ENCODE data around the gene GPC5. TPM values are rescaled to one million over a fixed set of nuclear protein-coding genes. Genes with fewer than 3 reads are reported as not detected.

Gene GPC5
- polyA plus RNA-seq, 3 donors from 2014 or later = 0.58 TPM; not detected in 2

GRCh38 chr13:91699863-91700262, 301.4 kb downstream of the GPC5 start:
- DNase-seq = no peak
- no peak overlapping the region for H3K27ac Mint-ChIP-seq
- H3K4me1 Mint-ChIP-seq = no peaks in the 10 kb centered on the region
- peaks cover 3 to 16% (median 9%) of the 10 kb centered on the region in 6 donors for H3K9me3 Mint-ChIP-seq
- H3K4me3 Mint-ChIP-seq = no peak overlapping the region
- no peaks in the 10 kb centered on the region for H3K36me3 Mint-ChIP-seq
- peaks cover 0 to 4% (median 0%) of the 10 kb centered on the region in 3 donors for H3K27me3 Mint-ChIP-seq (ENCODE audit: low read depth in 3 of 3)

DNA sequence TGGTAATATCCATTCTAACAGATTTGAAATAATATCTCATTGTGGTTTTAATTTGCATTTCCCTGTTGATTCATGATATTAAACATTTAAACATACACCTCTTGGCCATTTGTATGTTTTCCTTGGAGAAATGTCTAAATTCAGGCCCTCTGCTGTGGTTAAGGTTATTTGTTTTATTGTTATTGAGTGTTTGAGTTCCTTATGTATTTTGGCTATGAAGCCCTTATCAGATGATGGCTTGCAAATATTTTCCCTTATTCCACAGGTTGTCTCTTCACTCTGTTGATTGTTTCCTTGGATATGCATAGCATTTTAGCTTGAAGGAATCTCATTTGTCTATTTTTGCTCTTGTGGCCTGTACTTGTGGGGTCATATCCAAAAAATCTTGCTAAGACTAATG, 303.6 kb downstream of the GPC5 start:
- DNase-seq = no peak
- H3K27me3 Mint-ChIP-seq (ENCODE audit: low read depth in 3 of 3) = peaks cover 0 to 4% (median 0%) of the 10 kb centered on the region in 3 donors
- no peak overlapping the region for H3K27ac Mint-ChIP-seq
- H3K9me3 Mint-ChIP-seq = peaks cover 5 to 16% (median 10%) of the 10 kb centered on the region in 6 donors
- H3K4me3 Mint-ChIP-seq = no peak overlapping the region
- no peaks in the 10 kb centered on the region for H3K36me3 Mint-ChIP-seq
- no peaks in the 10 kb centered on the region for H3K4me1 Mint-ChIP-seq

GRCh38 chr13:91702411-91702810, 304.0 kb downstream of the GPC5 start:
- no peak overlapping the region for H3K4me3 Mint-ChIP-seq
- H3K9me3 Mint-ChIP-seq = peaks cover 5 to 16% (median 10%) of the 10 kb centered on the region in 6 donors
- no peaks in the 10 kb centered on the region for H3K4me1 Mint-ChIP-seq
- no peaks in the 10 kb centered on the region for H3K36me3 Mint-ChIP-seq
- DNase-seq = no peak
- H3K27me3 Mint-ChIP-seq (ENCODE audit: low read depth in 3 of 3) = peaks cover 0 to 4% (median 0%) of the 10 kb centered on the region in 3 donors
- no peak overlapping the region for H3K27ac Mint-ChIP-seq

GRCh38 chr13:91704398-91704797, 306.0 kb downstream of the GPC5 start:
- no peaks in the 10 kb centered on the region for H3K36me3 Mint-ChIP-seq
- peaks cover 5 to 23% (median 9%) of the 10 kb centered on the region in 6 donors for H3K9me3 Mint-ChIP-seq
- peaks cover 0 to 4% (median 0%) of the 10 kb centered on the region in 3 donors for H3K27me3 Mint-ChIP-seq (ENCODE audit: low read depth in 3 of 3)
- no peak overlapping the region for H3K4me3 Mint-ChIP-seq
- DNase-seq = no peak
- no peak overlapping the region for H3K27ac Mint-ChIP-seq
- H3K4me1 Mint-ChIP-seq = no peaks in the 10 kb centered on the region

DNA sequence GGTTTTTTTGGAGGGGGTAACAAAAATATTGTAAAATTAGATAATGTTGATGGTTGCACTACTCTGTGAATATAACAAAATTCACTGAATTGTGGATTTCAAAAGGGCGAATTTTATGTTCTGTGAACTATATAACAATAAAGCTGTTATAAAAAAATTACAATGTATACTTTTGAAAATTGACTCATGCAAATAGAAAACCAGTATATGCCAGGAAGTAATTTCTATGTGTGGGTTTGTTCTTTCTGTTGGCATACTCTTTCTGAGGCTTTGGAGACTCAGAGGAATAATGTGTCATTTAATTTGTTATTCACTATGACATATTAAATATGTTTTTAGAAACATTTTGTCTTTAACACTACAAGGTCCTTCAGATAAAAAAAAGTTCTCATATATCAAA, 310.1 kb downstream of the GPC5 start:
- Mint-ChIP-seq H3K4me3 (no peak overlapping the region), H3K27me3 (ENCODE audit: low read depth in 3 of 3) (peaks cover 0 to 1% (median 0%) of the 10 kb centered on the region in 3 donors), H3K36me3 (no peaks in the 10 kb centered on the region), H3K27ac (no peak overlapping the region), H3K9me3 (peaks cover 3 to 17% (median 6%) of the 10 kb centered on the region in 6 donors), H3K4me1 (no peaks in the 10 kb centered on the region)
- no peak for DNase-seq

DNA sequence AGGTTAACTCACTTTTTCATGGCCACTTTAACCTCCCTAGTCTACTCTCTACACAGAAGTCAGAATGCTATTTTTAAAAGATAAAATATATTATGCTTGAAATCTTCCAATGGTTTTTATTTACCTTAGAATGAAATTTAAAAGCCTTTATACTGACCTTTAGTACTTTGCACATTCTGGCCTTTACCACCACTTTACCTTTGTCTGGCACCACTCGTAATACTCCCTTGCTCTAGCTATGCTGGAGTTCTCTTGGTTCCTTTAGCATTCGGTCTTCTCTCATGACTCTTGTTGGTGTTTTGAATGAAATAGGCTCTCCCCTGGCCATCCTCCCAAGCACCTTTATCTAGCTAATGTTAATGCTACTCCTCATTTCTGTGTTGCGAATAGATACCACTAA, 310.8 kb downstream of the GPC5 start:
- no peaks in the 10 kb centered on the region for H3K36me3 Mint-ChIP-seq
- no peak for DNase-seq
- H3K27me3 Mint-ChIP-seq (ENCODE audit: low read depth in 3 of 3) = peaks cover 0 to under 1% (median 0%) of the 10 kb centered on the region in 3 donors
- no peaks in the 10 kb centered on the region for H3K4me1 Mint-ChIP-seq
- peaks cover 1 to 11% (median 3%) of the 10 kb centered on the region in 6 donors for H3K9me3 Mint-ChIP-seq
- no peak overlapping the region for H3K4me3 Mint-ChIP-seq
- H3K27ac Mint-ChIP-seq = no peak overlapping the region

GRCh38 chr13:91710733-91711132, 312.3 kb downstream of the GPC5 start:
- no peaks in the 10 kb centered on the region for H3K4me1 Mint-ChIP-seq
- no peak overlapping the region for H3K4me3 Mint-ChIP-seq
- no peaks in the 10 kb centered on the region for H3K36me3 Mint-ChIP-seq
- no peaks in the 10 kb centered on the region for H3K27me3 Mint-ChIP-seq (ENCODE audit: low read depth in 3 of 3)
- no peak overlapping the region for H3K27ac Mint-ChIP-seq
- no peak for DNase-seq
- peaks cover 0 to 14% (median 4%) of the 10 kb centered on the region in 6 donors for H3K9me3 Mint-ChIP-seq

DNA sequence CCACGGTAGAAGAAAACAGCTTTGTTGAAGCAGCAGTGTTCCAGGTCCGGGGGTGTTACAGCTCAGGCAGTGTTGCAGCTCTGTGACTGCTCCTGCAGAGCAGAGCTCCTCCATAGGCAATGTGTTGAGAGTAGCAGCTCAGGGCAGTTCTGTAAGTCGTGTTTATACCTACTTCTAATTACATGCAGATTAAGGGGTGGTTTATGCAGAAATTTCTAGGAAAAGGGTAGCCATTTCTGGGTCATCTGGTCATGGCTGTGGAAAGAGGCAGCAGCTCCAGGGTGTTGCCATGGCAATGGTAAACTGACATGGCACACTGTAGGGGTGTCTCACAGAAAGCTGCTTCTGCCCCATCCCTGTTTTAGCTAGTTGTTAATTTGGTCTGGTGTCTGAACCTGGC, 316.4 kb downstream of the GPC5 start:
- Mint-ChIP-seq H3K9me3 (peaks cover 0 to 6% (median 3%) of the 10 kb centered on the region in 6 donors), H3K27ac (no peak overlapping the region), H3K4me3 (no peak overlapping the region), H3K36me3 (no peaks in the 10 kb centered on the region), H3K27me3 (ENCODE audit: low read depth in 3 of 3) (no peaks in the 10 kb centered on the region), H3K4me1 (no peaks in the 10 kb centered on the region)
- no peak for DNase-seq

- H3K4me1 Mint-ChIP-seq = no peaks in the 10 kb centered on the region
- DNase-seq = no peak
- no peaks in the 10 kb centered on the region for H3K36me3 Mint-ChIP-seq
- peaks cover 0 to 6% (median 2%) of the 10 kb centered on the region in 6 donors for H3K9me3 Mint-ChIP-seq
- no peaks in the 10 kb centered on the region for H3K27me3 Mint-ChIP-seq (ENCODE audit: low read depth in 3 of 3)
- H3K4me3 Mint-ChIP-seq = no peak overlapping the region
- H3K27ac Mint-ChIP-seq = no peak overlapping the region
Observed at GRCh38 chr13:91716436-91717065, 318.1 kb downstream of the GPC5 start.

DNA sequence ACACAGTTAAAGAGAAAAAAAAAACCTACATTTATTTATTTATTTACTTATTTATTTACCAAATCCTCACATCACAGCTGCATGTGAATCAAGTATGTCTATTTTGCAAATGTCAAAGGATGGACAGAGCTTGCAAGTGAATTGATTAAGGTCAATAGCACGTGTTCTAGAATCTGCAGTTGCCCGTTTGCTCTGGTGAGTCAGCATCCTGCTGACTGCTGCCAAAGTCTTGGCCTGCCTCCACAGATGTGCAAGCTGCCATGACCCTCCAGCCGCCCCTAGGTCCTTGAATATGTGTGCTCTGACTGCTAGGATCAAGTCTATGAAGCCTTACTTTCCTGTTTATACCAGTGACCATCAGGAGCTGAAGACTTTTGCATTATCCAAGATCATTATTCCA, 320.6 kb downstream of the GPC5 start:
- Mint-ChIP-seq H3K27me3 (ENCODE audit: low read depth in 3 of 3) (no peaks in the 10 kb centered on the region), H3K4me3 (no peak overlapping the region), H3K36me3 (no peaks in the 10 kb centered on the region), H3K9me3 (peaks cover 0 to 6% (median 2%) of the 10 kb centered on the region in 6 donors), H3K27ac (no peak overlapping the region), H3K4me1 (no peaks in the 10 kb centered on the region)
- DNase-seq = no peak

DNA sequence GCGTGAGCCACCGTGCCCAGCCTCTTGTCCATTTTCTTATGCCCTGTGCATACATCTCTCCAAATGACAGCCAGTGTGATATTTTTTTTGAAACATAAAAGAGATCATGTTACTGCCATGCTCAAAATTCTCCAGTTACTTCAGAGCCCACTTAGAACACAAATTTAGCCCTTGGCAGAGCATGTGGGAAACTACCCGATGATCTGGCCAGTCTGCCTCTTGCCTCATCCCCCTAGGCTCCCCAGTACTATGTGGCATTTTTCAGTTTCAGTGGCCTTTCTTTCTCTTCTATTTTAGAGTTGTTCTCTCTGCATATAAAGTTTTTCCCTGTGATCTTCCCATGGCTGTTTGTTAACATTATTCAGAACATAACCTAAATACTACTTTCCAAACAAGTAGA, 323.0 kb downstream of the GPC5 start:
- H3K27ac Mint-ChIP-seq = no peak overlapping the region
- no peaks in the 10 kb centered on the region for H3K4me1 Mint-ChIP-seq

DNA sequence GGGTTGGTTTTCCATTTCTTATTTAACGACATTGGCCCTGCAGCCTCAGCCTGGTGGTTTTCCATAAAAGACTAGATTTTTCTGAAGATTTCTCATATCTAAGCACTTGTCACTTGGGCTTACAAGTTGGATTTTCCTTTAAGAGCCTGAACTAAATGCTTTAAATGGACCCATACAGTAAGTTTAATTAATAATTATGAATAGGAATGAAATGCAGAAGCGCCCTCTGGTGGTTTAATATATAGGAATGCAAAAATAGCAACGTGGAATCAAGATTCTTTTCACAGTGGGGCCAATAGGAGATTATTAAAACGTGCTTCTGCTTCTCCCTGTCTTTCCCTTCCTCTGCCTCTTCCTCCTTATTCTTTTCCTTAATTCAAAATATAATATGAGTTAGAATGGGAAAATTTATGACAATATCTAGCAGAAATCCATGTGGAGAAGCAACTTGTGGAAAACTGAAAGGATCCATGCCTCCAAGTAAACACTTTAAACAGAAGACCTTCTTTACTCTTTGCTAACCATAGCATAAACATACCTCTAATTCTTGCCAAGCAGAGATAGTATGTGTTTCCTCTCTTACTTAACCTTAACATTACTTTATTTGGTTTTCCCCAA, 324.0 kb downstream of the GPC5 start:
- DNase-seq = peak in 2 of 3 donors; percentile 0 to 2
- Mint-ChIP-seq H3K4me3 (no peak overlapping the region), H3K27me3 (ENCODE audit: low read depth in 3 of 3) (no peaks in the 10 kb centered on the region), H3K4me1 (no peaks in the 10 kb centered on the region), H3K36me3 (no peaks in the 10 kb centered on the region), H3K9me3 (peaks cover 0 to 3% (median 0%) of the 10 kb centered on the region in 6 donors), H3K27ac (no peak overlapping the region)

More for the DNA sequence above, 323.0 kb downstream of the GPC5 start:
- H3K27me3 Mint-ChIP-seq (ENCODE audit: low read depth in 3 of 3) = no peaks in the 10 kb centered on the region
- DNase-seq = no peak
- no peak overlapping the region for H3K4me3 Mint-ChIP-seq
- peaks cover 0 to 5% (median 0%) of the 10 kb centered on the region in 6 donors for H3K9me3 Mint-ChIP-seq
- H3K36me3 Mint-ChIP-seq = no peaks in the 10 kb centered on the region

DNA sequence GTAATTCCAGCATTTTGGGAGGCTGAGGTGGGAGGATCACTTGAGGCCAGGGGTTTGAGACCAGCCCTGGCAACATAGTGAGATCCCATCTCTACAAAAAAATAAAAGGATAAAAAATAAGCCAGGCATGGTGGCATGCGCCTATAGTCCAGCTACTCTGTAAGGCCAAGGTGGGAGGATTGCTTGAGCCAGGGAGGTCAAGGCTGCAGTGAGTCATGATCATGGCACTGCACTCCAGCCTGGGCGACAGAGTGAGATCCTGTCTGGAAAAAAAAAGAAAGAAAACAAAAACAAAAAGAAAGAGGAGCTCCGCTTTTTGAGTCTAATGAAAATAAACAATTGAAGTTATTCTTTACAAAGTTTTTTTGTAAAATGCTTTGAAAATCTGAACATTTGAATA, 326.2 kb downstream of the GPC5 start:
- Mint-ChIP-seq H3K4me1 (no peaks in the 10 kb centered on the region), H3K36me3 (no peaks in the 10 kb centered on the region), H3K27ac (no peak overlapping the region)

DNA sequence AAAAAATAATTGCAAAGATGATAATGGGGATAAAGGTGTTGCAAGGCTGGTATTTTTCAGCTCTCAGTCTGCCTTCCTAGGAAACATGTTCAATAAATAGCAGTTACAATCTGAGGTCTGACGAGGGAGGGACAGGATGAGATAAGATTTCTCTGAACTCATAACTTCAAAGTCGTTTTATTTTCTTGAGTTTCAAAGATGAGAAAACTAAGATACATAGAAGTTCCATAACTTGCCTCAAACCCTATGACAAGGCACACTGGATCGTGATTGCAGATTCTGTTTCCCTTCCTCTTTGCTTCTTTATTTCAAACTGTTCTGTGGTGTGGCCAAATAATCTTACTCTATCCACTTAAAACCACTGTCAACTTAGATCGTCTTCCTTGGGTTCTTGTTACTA, 327.2 kb downstream of the GPC5 start:
- H3K9me3 Mint-ChIP-seq = peaks cover 0 to 4% (median 0%) of the 10 kb centered on the region in 6 donors
- H3K4me1 Mint-ChIP-seq = no peaks in the 10 kb centered on the region
- no peak overlapping the region for H3K27ac Mint-ChIP-seq
- no peaks in the 10 kb centered on the region for H3K36me3 Mint-ChIP-seq
- no peak overlapping the region for H3K4me3 Mint-ChIP-seq
- no peak for DNase-seq
- no peaks in the 10 kb centered on the region for H3K27me3 Mint-ChIP-seq (ENCODE audit: low read depth in 3 of 3)

More for the DNA sequence above, 326.2 kb downstream of the GPC5 start:
- no peaks in the 10 kb centered on the region for H3K27me3 Mint-ChIP-seq (ENCODE audit: low read depth in 3 of 3)
- no peak for DNase-seq
- no peak overlapping the region for H3K4me3 Mint-ChIP-seq
- peaks cover 0 to 4% (median 0%) of the 10 kb centered on the region in 6 donors for H3K9me3 Mint-ChIP-seq

Measured in immature natural killer cell (primary cell).